Measurements from ENCODE around the gene CREB5. TPM values are rescaled to one million over a fixed set of nuclear protein-coding genes. Genes with fewer than 3 reads are reported as not detected.

CREB5 gene
- total RNA-seq, 4 donors from 2014 or later: 0.88 to 31.4 (median 15.9) TPM

DNA sequence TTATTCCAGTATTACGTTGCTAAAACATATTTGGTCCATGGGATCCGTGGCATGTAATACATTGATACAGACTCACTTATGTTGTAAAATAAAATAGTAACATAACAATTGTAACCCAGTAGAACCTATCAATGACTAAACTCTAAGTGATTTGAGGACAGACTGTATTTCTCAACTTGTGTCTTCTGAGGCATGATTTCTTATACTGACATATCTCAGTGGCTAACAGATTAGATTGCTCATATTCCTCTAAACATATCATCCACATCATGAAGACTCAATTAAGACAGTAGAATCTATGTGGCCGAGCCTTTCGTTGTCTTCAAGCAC, 72.3 kb downstream of the CREB5 start:
- no peak for TF ChIP-seq POLR2A (IDR thresholded peaks at IDR 0.05)
- TF ChIP-seq, protein P1, sequence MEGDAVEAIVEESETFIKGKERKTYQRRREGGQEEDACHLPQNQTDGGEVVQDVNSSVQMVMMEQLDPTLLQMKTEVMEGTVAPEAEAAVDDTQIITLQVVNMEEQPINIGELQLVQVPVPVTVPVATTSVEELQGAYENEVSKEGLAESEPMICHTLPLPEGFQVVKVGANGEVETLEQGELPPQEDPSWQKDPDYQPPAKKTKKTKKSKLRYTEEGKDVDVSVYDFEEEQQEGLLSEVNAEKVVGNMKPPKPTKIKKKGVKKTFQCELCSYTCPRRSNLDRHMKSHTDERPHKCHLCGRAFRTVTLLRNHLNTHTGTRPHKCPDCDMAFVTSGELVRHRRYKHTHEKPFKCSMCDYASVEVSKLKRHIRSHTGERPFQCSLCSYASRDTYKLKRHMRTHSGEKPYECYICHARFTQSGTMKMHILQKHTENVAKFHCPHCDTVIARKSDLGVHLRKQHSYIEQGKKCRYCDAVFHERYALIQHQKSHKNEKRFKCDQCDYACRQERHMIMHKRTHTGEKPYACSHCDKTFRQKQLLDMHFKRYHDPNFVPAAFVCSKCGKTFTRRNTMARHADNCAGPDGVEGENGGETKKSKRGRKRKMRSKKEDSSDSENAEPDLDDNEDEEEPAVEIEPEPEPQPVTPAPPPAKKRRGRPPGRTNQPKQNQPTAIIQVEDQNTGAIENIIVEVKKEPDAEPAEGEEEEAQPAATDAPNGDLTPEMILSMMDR (IDR thresholded peaks at IDR 0.05): no peak
- DNase-seq: no peak
- no peaks in the 10 kb centered on the region for H3K27me3 ChIP-seq
- no peaks in the 10 kb centered on the region for H3K4me1 ChIP-seq
- H3K4me3 ChIP-seq: no peak overlapping the region
- H3K36me3 ChIP-seq: no peaks in the 10 kb centered on the region
- H3K9me3 ChIP-seq: no peaks in the 10 kb centered on the region
- no peak overlapping the region for H3K27ac ChIP-seq

GRCh38 chr7:28487487-28487886, 75.2 kb downstream of the CREB5 start:
- no peak for TF ChIP-seq POLR2A (IDR thresholded peaks at IDR 0.05)
- TF ChIP-seq, protein P1 (IDR thresholded peaks at IDR 0.05): no peak
- no peaks in the 10 kb centered on the region for H3K4me1 ChIP-seq
- H3K27ac ChIP-seq: no peak overlapping the region
- DNase-seq: no peak
- no peaks in the 10 kb centered on the region for H3K27me3 ChIP-seq
- H3K9me3 ChIP-seq: no peaks in the 10 kb centered on the region
- no peak overlapping the region for H3K4me3 ChIP-seq
- no peaks in the 10 kb centered on the region for H3K36me3 ChIP-seq

DNA sequence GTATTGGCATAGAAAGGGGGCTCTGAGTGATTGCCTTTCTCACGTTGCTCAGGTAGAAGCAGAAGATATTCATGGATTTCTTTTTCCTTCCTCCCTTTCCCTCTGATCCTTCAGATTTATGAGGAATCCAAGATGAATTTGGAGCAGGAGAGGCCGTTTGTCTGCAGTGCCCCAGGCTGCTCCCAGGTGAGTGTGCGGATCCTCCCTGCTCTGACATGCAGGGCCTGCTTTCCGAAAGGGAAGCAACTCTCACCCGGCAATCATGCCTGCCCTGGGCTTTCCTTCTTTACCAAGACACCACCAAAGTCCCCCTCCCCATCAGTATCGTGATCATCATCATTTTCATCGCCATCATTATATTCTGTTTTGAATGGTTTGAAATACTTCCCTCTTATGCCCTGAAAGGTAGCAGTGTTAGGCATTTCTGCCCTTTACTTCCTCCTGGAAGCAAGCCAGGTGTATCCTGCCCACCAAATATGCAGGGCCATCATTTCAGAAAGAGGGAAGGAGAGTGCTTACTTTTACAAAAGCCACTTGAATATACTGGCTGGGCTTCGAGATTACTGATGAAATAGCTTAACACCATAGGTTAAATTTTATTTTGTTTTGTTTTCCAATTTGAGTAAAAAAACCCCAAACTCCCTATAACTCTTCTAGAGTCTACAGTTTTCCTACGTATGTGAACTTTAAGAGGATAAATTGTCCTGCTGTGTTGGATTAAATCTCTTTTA, 75.9 kb downstream of the CREB5 start:
- Histone ChIP-seq H3K9me3 (no peaks in the 10 kb centered on the region), H3K4me1 (no peaks in the 10 kb centered on the region), H3K36me3 (no peaks in the 10 kb centered on the region), H3K4me3 (no peak overlapping the region), H3K27ac (no peak overlapping the region), H3K27me3 (no peaks in the 10 kb centered on the region)
- no peak for DNase-seq
- no peak for TF ChIP-seq POLR2A (IDR thresholded peaks at IDR 0.05)
- TF ChIP-seq, protein P1 (IDR thresholded peaks at IDR 0.05): no peak

- no peaks in the 10 kb centered on the region for H3K36me3 ChIP-seq
- TF ChIP-seq, protein P1 (IDR thresholded peaks at IDR 0.05): no peak
- TF ChIP-seq POLR2A (IDR thresholded peaks at IDR 0.05): no peak
- no peaks in the 10 kb centered on the region for H3K4me1 ChIP-seq
Measured at GRCh38 chr7:28490831-28491230, 78.5 kb downstream of the CREB5 start.

DNA sequence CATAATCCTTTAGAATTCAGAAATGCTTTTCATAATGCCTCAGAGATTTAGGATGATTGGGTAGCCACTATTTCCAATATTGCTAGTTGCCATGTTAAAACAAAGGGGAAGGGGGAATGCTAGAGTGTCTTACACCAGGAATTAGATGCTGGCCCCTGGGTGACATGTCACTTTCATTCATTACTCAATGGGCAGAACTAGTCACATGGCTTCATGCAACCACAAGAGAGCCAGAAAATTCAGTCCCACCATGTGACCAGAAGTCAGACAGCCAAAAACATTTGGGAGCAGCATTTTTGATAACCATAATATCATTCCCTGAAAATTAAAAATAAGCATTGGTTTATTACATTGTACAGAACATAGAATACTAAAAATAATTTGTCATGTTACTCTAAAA, 81.2 kb downstream of the CREB5 start:
- Histone ChIP-seq H3K4me1 (no peaks in the 10 kb centered on the region), H3K27ac (no peak overlapping the region), H3K9me3 (no peaks in the 10 kb centered on the region), H3K27me3 (no peaks in the 10 kb centered on the region), H3K4me3 (no peak overlapping the region), H3K36me3 (no peaks in the 10 kb centered on the region)
- no peak for DNase-seq
- TF ChIP-seq, protein P1 (IDR thresholded peaks at IDR 0.05): no peak
- no peak for TF ChIP-seq POLR2A (IDR thresholded peaks at IDR 0.05)

More at GRCh38 chr7:28490831-28491230, 78.5 kb downstream of the CREB5 start:
- Histone ChIP-seq H3K4me3 (no peak overlapping the region), H3K27me3 (no peaks in the 10 kb centered on the region), H3K9me3 (no peaks in the 10 kb centered on the region), H3K27ac (no peak overlapping the region)
- no peak for DNase-seq
